IPS-18c (cell line): ENCODE data around the gene CNTNAP5.

Experiments
- H3K4me3 ChIP-seq: 2 replicates; pipeline ENCODE4 v1.7.0; 2013; ENCODE audit warnings: low read depth, mild to moderate bottlenecking, low read length, moderate library complexity; ENCODE audit not compliant: insufficient read depth
- H3K9me3 ChIP-seq: one replicate; pipeline ENCODE4 v1.6.1; 2013; ENCODE audit warnings: mild to moderate bottlenecking, low read length, moderate library complexity; ENCODE audit not compliant: control insufficient read depth, insufficient read depth

The CNTNAP5 gene

DNA sequence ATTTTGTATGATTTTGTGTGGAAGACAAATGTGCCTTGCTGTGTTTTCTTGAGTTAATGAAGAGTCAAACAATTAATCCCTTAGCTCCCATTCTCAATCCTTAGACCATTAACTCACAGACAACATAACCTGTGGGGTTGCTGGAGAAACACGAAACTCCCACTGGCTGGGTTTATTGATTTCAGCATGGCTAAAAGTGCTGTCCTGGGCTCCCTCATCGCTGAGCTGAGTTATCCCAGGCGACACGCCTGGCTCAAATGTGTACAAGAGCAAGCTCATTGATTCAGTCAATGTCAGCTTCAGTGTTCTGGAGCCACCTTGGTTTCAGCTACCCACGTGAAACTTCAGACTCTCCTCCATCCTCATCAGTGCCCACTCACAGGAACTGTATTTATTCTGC is 896.1 kb downstream of the CNTNAP5 start:
- Histone ChIP-seq H3K9me3 (no peaks in the 10 kb centered on the region), H3K4me3 (no peak overlapping the region)

DNA sequence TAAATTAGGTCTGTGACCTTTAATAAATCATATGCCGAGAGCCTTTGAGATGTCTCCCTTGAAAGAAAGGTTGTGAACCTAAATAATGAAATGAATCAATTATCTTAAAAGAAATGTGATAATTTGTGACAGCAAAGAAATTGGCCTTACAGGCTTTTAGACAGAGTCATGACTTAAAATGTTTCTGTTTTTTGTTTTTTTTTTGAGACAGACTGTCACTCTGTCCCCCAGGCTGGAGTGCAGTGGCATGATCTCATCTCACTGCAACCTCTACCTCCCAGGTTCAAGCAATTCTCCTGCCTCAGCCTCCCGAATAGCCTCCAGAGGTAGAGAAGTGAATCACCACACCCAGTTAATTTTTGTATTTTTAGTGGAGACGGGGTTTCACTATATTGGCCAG is 898.0 kb downstream of the CNTNAP5 start:
- Histone ChIP-seq H3K4me3 (no peak overlapping the region), H3K9me3 (no peaks in the 10 kb centered on the region)

DNA sequence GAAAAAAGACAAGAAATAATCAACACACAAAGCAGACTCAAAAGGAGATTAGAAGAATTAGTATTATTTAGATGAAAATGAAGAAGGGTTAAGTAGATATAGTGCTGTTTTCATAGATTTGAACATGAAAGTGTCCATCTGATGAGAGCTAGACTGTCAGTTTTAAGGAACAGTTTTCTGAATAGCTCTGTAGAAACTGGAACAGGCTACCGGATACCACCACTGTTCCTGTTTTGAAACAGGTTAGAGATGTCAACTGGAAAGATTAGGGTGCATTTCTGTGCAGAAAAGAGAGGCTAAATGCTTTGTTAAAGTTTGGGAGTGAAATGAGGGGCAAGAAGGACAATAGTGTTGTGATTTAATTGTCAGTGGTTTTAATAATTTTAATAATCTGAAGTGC is 908.8 kb downstream of the CNTNAP5 start:
- Histone ChIP-seq H3K4me3 (no peak overlapping the region), H3K9me3 (no peaks in the 10 kb centered on the region)

DNA sequence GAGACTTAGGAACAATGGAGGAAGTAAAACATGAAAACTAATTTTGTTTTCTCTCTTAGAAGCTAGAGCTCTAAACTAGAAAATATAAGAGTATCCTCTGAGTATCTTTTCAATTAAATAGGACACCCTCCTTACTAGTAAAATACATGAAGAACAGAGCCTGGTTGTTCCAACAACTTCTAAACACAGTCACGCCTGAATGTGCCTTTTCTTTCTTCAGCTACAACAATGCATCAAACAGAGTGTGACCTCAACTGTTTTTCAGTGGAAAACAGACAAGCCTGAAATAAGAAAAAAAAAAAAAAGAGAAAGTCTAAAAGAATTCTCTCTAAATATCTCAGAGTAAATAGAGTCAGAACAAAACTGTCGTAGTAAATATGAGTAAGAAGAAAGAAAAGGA is 928.8 kb downstream of the CNTNAP5 start:
- no peak overlapping the region for H3K4me3 ChIP-seq
- H3K9me3 ChIP-seq = no peaks in the 10 kb centered on the region

DNA sequence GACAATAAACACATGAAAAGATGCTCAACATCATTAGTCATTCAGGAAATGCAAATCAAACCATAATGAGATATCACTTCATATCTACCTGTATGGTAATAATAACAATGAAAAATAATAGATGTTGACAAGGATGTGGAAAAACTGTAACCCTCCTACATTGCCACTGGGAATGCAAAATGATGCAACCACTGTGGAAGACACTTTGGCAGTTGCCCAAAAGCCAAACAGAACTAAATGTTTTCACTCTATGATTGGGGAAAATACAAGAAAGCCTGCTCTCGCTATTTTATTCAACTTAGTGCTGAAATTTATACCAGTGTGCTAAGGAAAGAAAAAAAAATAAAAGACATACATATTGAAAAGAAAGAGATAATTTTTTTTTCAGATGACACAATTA is 934.5 kb downstream of the CNTNAP5 start:
- Histone ChIP-seq H3K9me3 (no peaks in the 10 kb centered on the region), H3K4me3 (no peak overlapping the region)

DNA sequence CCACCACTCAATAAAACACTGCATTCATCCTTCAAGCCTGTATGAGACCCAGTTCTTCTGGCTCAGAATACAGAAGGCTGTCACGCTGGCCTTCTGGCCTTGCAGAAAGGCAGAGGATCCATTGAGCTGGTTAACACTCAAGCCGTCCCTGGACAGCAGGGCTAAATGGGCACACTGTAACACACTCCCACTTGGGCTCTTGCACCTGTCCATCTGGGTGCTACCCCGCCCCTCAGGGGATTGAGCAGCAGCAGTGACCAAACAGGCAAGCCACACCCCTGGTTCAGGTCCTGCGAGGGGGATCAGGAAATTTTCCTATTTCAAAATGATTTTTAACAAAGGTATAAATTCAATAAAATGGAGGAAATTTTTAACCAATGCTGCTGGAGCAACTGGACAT is 936.0 kb downstream of the CNTNAP5 start:
- no peaks in the 10 kb centered on the region for H3K9me3 ChIP-seq
- no peak overlapping the region for H3K4me3 ChIP-seq
